GM19463 (cell line): Measurements from ENCODE around the gene TCEA3.
"Not testable (repeated sequence)": the region's sequence is repeated elsewhere in the genome, so short reads cannot be mapped to it uniquely, and the experiment has no call there.

Experiments used
- ATAC-seq: cut with Tn5 transposase; IDR thresholded peaks from one replicate; pipeline ENCODE4 v1.9.1; 2021; ENCODE audit warnings: mild to moderate bottlenecking, moderate library complexity; ENCODE audit not compliant: unreplicated experiment

The TCEA3 gene

DNA sequence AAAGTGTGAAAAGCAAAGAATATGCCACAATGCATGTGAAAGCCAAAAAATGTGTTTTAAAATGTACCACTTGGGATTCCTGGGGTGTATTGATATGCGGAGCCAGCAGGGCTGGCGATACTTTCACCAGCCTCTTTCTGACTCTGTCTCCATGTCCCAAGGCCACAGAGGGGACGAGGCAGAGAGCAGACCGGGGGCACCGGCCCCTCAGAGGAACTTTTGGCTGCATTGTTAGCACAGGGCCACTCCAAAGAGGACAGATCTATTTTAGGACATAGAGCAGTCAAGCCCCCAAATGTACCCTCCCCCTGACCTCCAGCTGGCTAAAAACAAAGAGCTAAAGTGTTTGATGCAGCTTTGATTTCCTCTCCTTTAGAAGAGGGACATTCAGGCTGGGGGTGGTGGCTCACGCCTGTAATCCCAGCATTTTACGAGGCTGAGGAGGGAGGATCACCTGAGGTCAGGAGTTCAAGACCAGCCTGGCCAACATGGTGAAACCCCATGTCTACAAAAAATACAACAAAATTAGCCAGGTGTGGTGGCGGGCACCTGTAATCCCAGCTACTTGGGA lies 29.3 kb downstream of the TCEA3 start:
- no peak for ATAC-seq

DNA sequence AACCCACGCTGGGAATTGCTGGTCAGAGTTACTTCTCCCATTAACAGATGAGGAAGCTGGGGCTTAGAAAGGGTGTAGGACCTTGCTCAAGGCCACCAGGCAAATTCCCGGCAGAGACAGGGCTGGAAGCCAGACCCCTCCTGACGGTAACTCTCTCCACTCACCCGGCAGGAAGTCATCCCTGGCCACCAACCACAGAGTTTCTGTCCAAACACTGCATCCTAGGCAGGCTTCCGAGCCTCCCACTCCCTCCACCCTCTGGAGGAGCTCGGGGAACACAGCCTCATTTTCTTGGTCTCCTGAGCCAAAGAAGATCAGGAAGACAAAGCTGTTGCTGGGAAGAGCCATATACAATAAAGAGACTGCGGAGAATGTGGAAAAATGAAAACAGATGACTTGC lies 29.9 kb downstream of the TCEA3 start:
- ATAC-seq, result no peak

DNA sequence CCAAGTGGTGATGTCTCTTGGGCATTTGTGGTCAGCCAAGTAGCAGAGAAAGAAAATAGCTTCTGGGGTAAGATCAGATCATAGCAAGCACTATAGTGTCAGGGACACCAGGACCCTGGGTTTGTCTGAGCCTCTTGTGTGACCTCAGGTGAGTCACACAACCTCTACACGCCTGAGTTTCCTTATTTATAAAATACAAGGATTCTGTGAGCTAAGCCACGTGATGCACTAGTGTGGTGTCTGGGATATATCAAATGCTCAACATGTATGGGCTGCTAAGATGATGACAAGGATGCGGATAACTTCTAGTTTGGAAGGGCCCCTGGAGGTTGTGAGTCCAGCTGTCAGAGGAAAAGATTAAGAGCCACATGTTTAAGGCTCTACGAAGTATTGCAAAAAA lies 30.4 kb downstream of the TCEA3 start:
- ATAC-seq, result no peak

DNA sequence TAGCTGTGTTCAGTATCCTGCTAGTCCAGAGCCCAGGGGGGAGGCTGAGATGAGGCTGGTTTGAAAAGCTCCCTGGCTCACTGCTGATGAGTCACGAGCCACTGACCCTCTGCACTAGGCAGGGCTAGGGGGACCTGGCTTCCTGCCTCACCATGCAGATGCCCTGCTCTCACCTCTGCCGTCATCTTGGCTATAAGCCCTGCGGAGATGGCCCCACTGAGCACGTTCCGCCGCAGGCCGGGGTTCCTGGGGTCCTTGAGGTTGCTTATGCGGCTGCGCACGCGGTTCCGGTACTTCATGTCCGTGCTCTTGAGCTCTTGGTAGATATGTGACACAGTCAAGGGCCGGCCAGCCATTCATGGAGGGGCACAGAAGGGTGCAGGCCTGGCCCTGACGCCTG lies 30.8 kb downstream of the TCEA3 start:
- no peak for ATAC-seq

DNA sequence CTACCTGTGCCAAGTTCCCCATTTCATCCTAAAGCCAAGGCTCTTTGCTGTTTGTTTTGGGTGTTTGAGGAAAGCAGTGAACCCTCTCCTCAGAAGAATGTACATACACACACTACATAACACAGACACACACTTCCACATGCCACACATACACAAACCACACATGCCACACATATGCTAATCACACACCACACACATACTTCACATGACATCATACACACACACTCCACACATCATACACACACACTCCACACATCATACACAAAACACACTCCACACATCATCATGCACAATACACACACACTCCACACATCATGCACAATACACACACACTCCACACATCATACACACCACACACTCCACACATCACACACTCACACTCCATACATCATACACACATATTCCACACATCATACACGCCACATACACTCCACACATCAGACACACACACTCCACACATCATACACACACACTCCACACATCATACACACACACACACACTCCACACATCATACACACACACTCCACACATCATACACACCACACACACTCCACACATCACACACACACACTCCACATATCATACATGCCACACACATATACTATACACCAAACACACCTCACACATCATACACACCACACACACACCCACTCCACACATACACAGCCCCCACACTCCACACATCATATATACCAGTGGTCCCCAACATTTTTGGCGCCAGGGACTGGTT lies 32.3 kb downstream of the TCEA3 start:
- no peak for ATAC-seq

DNA sequence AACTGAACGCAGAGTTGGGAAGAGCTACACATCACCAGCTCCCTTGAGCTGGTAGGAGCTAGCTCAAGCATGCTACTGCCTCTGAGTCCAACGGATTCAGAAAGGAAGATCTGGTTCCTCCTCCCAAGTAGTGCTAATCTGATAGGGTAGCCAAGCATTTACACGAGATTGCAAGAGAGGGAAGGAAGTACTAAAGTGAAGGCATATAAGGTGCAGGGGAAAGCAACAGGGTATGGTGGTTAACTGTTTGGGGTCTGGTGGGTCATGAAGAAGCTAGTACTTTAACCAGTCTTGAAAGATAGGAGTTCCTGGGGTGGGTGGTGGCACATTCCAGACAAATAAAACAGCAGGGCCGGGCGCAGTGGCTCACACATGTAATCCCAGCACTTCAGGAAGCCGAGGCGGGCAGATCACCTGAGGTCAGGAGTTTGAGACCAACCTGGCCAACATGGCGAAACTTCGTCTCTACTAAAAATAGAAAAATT lies 34.7 kb downstream of the TCEA3 start:
- no peak for ATAC-seq

DNA sequence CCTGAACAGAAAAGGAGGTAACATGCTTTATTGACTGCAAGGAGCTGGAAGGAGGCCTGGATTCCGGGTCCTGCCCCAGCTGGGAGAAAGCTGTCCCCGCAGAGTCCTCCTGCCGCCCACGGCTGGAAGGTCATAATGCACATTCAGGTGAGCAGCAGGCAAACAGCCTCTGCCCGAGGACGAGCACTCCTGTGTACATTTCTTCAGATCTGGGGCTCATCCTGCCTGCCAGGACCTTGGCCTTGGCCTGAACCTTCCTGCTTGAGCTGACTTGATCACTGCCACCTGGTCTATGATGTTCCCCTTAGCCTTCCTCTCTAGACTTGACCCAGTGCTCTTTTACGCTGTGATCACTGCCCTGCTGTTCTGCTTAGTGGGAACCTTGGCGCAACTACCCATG lies 37.1 kb downstream of the TCEA3 start:
- no peak for ATAC-seq

DNA sequence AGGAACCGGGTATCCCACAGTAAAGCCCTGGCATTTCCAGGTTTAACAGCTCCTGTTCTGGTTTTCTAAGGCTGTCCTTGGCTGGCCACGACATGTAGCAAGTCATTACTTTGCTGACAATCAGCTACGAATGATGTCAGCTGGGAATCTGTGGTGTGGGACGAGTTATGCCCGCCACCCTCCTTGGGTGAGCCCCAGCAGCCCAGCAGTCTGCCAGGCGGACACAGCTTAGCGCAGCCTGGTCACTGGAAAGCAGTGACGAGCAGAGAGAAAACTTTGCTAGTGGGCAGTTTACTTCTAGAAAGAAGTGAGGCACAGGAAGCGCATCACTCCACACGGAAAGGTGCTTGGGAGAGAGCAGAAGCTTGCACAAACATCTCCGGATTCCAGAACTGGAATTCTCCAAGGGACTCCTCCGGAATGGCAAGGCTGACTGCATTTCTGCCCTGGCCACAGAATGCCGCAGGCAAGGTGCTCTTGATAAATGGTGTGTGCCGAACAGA lies 39.4 kb downstream of the TCEA3 start:
- no peak for ATAC-seq

DNA sequence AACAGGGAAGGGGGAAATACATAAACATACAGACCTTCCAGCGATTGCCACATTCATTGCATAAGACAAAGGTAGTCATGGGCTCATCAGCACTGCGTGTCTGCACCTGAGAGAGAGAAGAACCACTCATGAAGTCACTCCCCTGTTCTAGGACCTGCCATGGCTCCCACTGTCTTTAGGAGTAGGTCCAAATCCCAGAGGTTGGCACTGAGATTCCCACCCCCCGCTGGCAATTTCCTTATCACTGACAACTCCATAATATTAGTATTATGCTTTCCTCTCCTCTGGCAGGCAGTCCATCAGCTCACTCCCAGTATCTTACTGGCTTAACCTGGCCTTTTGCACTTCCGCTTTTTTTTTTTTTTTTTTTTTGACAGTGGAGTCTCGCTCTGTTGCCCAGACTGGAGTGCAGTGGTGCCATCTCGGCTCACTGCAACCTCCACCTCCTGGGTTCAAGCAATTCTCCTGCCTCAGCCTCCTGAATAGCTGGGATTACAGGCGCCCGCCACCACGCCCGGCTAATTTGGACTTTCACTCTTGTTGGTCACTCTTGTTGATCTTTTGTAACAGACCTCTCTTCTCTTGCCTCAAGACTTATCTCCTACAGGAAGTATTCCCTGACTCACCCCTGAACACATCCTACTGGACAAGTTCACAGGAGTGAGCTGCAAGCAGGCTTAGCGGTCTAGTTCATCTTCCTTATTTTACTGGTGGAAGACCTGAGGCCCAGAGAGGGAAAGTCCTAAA lies 40.1 kb downstream of the TCEA3 start:
- no peak for ATAC-seq

DNA sequence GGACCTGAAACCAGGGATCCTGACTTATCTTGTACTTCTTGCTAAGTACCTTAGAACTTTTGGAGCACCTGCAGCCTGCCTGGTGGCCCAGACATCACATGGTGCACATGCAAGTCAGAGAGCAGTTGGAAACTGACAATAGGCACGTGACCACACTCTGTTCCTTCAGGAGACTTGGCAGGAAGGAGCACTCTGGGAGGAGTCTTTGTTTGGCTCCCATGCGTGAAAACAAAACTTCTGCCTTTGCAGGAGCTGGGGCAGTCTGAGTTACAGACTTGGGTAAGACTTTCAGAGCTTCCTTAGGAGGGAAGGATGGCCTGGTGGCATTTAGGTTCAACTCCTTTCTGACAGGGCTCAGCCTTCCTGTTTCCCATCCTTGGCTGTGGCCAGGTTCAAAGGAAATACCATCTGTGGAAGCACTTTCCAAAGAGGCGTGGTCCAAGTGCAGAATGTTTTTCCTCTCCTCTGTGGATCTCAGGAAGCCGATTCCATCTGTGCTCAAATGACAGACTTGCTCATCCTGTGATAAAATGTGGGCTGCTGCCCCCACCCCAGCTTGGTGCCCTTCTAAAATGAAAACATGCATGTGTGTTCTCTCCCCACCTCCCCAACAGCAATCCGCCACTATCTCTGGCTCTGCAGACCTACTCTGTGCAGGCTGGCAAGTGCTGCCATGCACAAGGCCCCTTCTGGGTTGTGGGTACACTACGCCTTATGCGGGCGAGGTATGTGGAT lies 40.8 kb downstream of the TCEA3 start:
- no peak for ATAC-seq

DNA sequence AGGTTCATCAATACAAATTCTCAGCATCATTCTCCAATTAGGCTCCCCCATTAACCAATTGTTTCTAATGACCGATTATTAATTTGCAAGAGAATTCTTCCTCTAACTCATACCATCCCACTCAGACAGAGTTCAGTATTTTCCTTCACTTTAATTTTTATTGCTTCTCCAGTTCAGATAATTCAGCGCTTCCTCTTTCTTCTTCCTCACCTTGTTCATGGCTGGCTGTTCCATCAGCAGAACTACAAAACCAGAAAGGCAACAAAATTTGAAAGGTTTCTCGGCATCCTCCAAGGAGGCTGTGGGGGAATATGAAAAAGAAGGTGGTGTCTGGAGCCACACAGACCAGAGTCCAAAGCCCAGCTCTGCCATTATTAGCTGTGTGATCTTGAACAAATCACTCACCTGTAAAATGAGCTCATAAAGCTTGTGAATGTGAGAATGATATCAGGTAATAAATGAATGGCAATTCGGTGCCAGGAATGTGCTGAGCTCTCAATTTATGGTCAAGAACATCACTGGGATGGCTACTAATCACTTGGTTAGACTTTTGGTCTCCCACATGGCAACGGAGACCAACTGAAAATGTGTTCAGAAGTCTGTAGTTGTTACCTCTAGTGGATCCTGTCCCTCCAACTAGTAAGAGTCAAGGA lies 43.2 kb downstream of the TCEA3 start:
- no peak for ATAC-seq

DNA sequence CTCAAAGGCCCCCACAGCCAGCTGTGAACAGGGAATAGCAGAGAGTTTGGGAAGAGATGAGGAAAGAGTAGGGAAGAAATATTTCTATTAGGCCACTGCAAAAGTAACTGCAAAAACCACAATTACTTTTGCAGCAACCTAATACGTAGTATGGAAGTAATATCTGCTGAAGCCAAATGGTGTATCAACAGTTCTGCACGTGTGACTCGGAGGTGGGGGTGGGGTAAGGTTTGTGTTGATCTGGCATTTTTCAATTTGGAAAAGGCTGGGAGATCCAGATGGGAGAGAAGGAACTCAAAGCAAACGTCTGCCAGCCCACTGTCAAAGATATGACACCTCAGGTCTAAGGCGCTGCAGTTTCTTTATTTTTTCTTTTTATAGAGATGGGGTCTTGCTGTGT lies 43.8 kb downstream of the TCEA3 start:
- ATAC-seq, result no peak

DNA sequence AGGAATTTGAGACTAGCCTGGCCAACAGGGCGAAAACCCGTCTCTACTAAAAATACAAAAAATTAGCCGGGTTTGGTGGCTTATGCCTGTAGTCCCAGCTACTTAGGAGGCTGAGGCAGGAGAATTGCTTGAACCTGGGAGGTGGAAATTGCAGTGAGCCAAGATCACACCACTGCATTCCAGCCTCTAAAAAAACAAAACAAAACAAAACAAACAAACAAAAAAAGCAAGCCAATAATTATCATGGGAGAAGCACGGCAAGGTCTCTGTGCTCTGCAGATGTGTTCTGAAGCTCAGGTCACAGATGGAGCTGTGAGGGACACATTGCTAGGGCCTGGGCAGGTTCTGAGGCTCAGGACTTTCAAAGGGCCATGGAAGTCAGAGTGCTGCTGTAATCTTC lies 44.3 kb downstream of the TCEA3 start:
- ATAC-seq, result not testable (repeated sequence)

DNA sequence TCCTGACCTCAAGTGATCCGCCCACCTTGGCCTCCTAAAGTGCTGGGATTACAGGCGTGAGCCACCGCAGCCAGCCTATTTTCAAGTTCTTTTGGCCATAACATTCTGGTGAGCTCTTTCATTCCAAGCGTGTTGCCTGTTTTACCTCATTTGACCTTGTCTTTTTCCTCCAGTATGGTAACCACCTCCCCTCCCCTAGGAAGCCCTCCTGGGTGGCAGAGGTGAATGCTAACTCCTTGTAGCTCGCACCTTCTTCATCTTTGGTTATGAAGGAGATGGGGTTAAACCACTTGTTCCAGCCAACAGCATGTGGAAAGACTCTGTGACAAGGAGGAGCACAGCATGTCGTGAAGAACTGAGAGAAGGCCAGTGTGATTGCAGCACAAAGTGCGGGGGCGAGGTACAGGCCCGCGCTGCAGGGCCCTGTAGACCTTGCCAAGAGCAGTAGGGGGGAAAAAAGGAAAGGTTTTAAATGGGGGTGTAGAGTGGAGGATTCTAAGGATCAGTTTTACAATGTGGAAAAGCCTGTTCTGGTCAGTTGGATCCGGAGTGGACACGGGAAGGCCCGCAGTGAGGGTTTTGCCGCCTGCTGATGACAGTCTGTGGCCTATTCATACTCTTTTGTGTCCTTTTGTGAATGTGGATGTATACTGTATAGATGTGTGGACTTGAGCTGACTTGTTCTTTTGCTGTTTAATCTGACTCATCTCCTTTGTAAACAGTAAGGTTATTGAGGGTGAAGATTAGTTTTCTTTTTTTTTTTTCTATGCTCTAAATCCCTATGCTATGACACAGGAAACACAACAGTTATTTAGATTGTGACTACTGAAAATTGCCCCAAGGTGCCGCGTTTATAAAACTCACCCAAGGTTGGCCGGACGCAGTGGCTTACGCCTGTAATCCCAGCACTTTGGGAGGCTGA lies 47.4 kb downstream of the TCEA3 start:
- no peak for ATAC-seq

DNA sequence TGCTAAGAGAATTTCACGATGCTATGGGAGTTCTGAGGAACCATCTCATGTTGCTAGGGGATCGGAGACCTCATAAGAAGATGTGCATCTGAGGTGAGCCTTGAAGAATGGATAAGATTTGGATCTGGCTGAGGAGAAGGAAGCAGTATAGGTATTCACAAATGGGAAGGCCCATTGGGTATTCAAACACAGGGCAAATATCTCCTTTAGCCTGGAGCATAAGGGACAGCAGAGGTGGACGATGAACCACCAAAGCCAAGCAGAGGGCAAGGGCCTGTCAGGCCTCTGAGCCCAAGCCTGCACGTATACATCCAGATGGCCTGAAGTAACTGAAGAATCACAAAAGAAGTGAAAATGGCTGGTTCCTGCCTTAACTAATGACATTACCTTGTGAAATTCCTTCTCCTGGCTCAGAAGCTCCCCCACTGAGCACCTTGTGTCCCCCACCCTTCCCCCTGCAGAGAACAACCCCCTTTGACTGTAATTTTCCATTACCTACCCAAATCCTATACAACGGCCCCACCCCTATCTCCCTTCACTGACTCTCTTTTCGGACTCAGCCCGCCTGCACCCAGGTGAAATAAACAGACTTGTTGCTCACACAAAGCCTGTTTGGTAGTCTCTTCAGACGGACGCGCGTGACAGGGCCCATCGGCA lies 50.3 kb downstream of the TCEA3 start:
- ATAC-seq, result not testable (repeated sequence)

DNA sequence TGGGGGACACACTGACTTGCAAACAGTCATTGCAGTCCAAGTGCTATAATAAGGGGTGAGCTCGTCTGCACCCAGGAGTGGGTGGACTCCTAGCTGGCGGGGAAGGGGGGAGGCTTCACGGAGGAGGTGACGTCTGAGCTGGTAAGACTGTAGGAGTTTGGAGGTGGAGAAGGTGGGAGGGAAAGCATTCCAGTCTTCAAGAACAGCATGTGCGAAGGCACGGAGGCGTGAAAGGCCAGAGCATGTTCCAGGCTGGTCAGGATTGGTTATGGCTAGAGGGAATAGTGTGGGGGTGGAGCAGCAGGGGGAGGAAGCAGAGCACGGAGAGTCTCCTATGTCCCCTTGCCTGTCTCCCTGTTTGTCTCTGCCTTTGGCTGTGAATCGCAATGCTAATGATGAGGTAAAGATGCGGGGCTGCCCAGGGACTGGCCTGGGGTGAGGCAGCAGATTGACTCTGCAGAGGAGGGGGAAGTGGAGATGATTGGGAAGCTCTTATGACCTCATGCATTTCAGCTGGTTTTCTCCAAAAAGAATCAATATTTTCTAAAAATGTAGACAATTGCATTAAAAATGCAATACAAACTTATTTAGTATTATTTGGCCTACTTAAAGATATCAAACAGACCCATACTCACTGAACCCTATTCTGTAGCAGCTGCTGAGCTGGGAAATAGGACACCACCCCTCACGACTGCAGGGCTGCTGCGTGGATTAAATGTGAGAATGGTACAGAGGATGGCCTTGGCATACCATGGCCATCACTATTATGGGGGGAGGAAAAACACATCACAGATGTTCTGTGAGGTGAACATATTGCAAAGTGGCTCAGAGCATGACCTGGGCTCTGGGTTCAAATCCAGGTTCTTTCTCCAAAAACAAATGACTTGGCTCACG lies 52.3 kb downstream of the TCEA3 start:
- ATAC-seq, result no peak

DNA sequence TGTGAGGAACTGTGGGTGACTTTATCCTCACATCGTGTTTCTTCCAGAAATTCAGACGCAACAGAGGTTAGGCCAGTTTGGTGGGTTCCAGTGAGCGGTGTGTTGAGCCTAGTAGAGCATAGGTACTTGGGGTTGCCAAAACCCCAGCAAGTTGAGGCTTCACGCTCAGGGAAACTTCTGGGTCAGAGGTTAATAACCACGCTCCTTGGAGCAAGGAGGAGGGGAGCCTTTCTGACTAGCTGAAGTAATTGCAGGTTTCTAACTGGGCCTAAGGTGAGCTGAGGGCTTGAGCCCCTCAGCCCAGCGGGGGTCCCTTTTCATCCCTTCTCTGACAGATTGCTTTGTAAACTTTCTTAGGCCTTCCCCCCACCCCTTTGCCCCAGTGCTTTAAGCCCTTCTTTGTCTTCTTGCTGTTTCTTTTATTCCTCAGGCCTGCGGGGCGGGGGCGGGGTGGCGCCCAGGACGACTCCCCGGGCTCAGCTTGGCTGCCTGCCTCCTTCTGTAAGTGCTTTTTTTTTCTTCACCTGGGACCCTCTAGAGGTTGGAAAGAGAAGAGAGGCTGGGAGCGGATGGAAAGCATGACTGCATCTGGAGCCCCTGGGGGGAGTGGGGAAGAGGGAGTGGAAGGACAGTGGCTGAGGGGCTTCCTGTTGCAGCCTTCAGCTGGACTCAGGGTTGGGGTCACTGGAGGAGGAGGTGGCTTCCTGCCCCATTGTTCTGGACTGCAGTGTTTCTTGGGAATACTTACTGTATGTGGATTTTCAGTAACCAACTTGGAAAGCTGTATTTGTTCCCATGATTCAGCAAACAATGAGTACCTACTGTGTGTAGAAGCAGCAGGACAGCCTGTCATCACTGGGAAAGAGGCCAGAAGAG lies 53.6 kb downstream of the TCEA3 start:
- ATAC-seq, result no peak
